Duodenal mucosa (tissue), 2 donors: ENCODE results near the gene C6orf89.
A peak's percentile ranks its signal among the peaks of the same experiment; 100 is the strongest.

Source experiments
- H3K27ac ChIP-seq: one replicate; pipeline ENCODE4 v1.7.0; 2013; ENCODE audit warnings: low read depth, low read length
- H3K27me3 ChIP-seq, 2 donors: one replicate each; pipeline ENCODE4 v1.7.0; 2013; ENCODE audit warnings: low read length in 2 of 2, control low read depth in 1 of 2; ENCODE audit not compliant: insufficient read depth in 2 of 2, control insufficient read depth in 1 of 2
- H3K36me3 ChIP-seq, 2 donors: one replicate each; pipeline ENCODE4 v1.7.0; 2013; ENCODE audit warnings: low read length in 2 of 2, control low read depth in 1 of 2; ENCODE audit not compliant: insufficient read depth in 2 of 2, control insufficient read depth in 1 of 2
- H3K4me1 ChIP-seq, 2 donors: one replicate each; pipeline ENCODE4 v1.7.0; 2013; ENCODE audit warnings: low read length in 2 of 2, control low read depth in 1 of 2; ENCODE audit not compliant: insufficient read depth in 2 of 2, control insufficient read depth in 1 of 2
- H3K4me3 ChIP-seq, 2 donors: one replicate each; pipeline ENCODE4 v1.7.0; 2013; ENCODE audit warnings: low read length in 2 of 2, low read depth in 1 of 2
- H3K9ac ChIP-seq, 2 donors: one replicate each; pipeline ENCODE4 v1.7.0; 2013; ENCODE audit warnings: low read length in 2 of 2, low read depth in 1 of 2
- H3K9me3 ChIP-seq, 2 donors: one replicate each; pipeline ENCODE4 v1.7.0; 2013; ENCODE audit warnings: low read length in 2 of 2, control low read depth in 1 of 2; ENCODE audit not compliant: control insufficient read depth in 1 of 2

Gene C6orf89

DNA sequence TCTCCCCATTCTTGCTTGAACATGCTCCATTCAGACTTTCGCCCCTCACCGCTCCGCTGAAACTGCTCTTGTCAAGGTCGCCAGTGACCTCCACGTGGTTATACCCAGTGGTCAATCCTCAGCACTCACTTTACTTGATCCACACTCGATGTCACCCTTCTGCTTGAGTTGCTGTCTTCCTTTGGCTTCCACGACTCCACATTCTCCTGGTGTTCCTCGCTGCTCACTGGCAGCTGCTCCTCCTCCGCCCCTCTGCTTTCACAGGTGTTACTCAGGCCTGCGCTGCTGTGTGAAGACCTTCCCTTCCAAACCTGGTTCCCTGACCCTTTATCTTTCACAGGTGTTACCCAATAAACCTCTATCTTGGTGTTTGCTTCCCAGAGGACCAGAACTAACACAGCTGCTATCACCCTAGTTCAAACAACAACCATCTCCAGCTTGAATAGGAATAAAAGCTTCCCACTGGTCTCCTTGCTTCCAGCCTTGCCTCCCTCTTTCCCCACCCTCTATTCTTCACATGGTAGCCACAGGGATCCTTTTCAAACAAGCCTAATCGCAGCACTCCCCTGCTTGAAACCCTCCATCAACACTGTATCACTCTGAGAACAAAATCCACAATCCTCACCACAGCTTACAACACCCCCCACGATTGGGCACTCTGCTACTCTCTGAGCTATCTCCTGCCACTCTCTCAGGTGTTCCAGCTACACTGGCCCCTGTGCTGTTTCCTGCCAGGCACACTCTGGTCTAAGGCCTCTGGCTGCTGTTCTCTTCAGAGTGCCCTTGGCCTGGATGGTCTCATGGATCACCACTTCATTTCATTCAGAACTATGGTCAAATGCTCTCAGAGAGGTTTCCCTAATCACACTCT is 21.8 kb upstream of the C6orf89 start:
- H3K4me1 ChIP-seq: no peaks in the 10 kb centered on the region
- no peak overlapping the region for H3K27ac ChIP-seq
- H3K9me3 ChIP-seq: no peaks in the 10 kb centered on the region
- peaks cover 0 to 47% of the 10 kb centered on the region in 2 donors for H3K36me3 ChIP-seq
- no peak overlapping the region for H3K9ac ChIP-seq
- no peak overlapping the region for H3K4me3 ChIP-seq
- no peaks in the 10 kb centered on the region for H3K27me3 ChIP-seq

DNA sequence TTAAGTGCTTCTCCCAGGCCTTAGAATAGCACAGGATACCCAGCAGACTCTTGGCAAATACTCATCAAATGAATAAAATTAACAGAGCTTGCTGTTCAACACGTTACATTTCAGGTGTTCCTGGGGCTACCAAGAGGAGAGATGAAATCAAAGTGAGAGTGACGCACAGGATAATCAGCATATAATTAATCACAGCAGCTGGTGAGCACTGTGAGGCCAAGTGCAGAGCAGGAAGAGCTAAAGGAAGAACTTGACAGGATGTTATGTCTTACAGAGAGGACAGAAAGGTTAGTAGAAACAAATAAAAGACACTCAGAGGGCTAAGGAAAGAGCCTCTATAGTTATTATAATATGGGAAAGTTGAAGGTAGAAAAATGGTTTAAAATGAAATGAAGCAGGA is 19.9 kb upstream of the C6orf89 start:
- Histone ChIP-seq H3K4me1 (no peaks in the 10 kb centered on the region), H3K4me3 (no peak overlapping the region), H3K9me3 (no peaks in the 10 kb centered on the region), H3K36me3 (peaks cover 0 to 58% of the 10 kb centered on the region in 2 donors), H3K27me3 (no peaks in the 10 kb centered on the region), H3K9ac (no peak overlapping the region), H3K27ac (no peak overlapping the region)

DNA sequence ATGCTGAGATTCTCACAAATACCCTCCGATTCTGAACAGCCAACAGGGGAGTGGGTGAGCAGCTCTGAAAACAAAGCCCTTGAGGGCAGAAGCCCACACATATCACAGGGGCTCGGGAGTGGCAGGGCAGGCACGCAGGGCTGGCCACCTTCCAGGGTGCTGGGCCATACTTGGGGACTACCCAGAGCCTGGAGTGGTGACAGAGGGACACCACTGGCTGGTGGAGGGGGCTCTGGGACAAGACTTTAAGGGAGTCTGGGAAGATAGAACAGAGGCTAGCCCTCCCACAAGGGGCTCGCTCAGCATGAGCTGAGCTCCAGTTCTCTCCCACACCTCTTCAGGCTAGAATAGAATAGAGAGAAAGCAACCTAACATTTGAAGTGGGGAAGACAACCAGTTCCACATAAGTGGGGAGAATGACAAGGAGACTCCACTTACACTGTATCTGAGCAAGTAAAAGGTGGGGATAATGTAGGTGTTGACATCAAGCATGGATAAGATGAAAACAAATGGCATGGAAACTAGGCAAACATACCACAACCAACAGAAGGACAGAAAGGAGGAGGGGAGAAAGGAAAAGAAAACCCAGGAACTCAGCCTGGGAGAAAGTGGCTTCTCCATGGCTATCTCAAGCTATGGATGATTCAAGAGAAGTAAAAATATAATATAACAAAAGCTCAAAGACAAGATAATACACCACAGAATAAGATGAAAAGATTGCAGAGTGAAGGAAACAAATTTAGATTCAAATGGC is 18.1 kb upstream of the C6orf89 start:
- no peak overlapping the region for H3K4me3 ChIP-seq
- H3K9ac ChIP-seq: no peak overlapping the region
- H3K27ac ChIP-seq: no peak overlapping the region
- H3K9me3 ChIP-seq: no peaks in the 10 kb centered on the region
- H3K27me3 ChIP-seq: no peaks in the 10 kb centered on the region
- peaks cover 0 to 52% of the 10 kb centered on the region in 2 donors for H3K36me3 ChIP-seq
- no peaks in the 10 kb centered on the region for H3K4me1 ChIP-seq

DNA sequence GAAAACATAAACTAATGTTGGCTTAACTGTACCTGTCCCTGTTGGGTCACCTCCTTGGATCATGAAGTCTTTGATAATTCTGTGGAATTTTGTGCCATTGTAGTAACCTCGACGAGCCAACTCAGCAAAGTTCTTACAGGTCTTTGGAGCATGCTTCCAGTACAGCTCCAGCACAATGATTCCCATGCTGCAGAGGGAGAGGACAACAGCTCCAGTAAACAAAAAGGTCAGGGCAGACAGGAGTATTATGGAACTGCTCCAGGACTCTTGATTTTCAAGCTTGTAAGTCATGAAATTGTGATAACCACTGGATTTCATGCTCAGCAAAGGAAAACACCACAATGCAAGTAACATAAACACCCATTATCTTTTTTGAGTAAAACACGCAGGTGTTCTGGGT is 14.1 kb upstream of the C6orf89 start:
- Histone ChIP-seq H3K4me1 (peaks cover 11 to 16% of the 10 kb centered on the region in 2 donors), H3K36me3 (peaks cover 0 to 26% of the 10 kb centered on the region in 2 donors), H3K9me3 (no peaks in the 10 kb centered on the region), H3K4me3 (no peak overlapping the region), H3K9ac (no peak overlapping the region), H3K27me3 (no peaks in the 10 kb centered on the region), H3K27ac (no peak overlapping the region)

DNA sequence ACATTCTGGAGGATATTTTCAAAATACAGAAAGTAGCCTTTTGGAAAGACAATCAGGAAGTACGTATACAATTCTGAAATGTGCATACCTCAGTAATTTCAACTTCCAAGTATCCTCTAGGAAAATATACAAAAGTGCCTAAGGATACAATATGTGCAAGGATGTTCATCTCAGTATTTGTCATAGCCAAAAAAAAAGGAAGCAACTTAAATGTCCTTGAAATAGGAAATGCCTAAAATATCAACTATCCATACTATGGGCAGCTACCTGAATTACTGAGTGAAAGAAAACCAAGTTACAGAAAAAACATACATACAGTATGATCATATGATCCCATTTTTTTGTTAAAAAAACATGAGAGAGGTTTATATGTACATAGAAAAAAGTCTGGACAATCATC is 12.6 kb upstream of the C6orf89 start:
- Histone ChIP-seq H3K27me3 (no peaks in the 10 kb centered on the region), H3K36me3 (peaks cover 0 to 14% of the 10 kb centered on the region in 2 donors), H3K9me3 (no peaks in the 10 kb centered on the region), H3K4me3 (no peak overlapping the region), H3K9ac (no peak overlapping the region), H3K4me1 (peaks cover 11 to 16% of the 10 kb centered on the region in 2 donors), H3K27ac (no peak overlapping the region)

DNA sequence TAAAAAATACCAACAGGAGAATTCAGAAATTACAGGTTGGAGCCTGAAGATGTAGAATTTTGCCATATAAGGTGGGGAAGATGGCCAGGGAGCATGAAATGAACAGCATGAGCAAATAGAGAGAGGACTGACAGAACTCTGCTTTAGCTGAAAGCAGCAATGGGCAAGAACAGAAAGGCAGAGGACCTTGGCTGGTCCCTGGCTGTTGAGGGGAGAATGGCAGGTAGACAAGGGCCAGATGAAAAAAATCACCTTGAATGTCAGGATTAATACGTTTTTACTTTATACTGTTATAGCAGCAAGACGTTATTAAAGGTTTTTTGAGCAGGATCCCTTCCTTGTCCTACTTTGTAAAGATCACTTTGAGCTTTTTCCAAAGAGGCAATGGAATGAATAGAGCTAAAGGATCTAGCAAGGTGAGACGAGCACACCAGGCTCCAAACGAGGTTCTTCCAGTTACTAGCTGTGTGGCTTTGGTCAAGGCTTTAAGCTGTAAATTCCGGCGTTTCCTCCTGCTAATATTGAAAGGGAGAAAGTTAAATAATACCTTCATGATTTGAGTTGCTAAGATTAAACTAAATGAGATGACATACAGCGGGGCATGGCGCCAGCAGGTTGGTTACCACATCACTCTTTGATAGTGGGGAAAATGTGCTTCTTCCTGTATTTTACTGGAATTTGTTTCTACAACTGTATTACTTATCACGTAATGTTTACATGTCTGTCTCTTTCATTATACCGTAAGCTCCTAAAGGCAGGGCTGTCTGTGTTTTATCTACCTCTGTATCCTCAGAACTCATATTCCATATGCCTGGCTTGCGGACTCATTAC is 11.9 kb upstream of the C6orf89 start:
- Histone ChIP-seq H3K9me3 (no peaks in the 10 kb centered on the region), H3K27me3 (no peaks in the 10 kb centered on the region), H3K4me1 (peaks cover 11 to 16% of the 10 kb centered on the region in 2 donors), H3K4me3 (peak overlapping the region; percentile 95 to 100), H3K9ac (peak overlapping the region; percentile 77 to 99), H3K36me3 (peaks cover 0 to 14% of the 10 kb centered on the region in 2 donors), H3K27ac (no peak overlapping the region)

DNA sequence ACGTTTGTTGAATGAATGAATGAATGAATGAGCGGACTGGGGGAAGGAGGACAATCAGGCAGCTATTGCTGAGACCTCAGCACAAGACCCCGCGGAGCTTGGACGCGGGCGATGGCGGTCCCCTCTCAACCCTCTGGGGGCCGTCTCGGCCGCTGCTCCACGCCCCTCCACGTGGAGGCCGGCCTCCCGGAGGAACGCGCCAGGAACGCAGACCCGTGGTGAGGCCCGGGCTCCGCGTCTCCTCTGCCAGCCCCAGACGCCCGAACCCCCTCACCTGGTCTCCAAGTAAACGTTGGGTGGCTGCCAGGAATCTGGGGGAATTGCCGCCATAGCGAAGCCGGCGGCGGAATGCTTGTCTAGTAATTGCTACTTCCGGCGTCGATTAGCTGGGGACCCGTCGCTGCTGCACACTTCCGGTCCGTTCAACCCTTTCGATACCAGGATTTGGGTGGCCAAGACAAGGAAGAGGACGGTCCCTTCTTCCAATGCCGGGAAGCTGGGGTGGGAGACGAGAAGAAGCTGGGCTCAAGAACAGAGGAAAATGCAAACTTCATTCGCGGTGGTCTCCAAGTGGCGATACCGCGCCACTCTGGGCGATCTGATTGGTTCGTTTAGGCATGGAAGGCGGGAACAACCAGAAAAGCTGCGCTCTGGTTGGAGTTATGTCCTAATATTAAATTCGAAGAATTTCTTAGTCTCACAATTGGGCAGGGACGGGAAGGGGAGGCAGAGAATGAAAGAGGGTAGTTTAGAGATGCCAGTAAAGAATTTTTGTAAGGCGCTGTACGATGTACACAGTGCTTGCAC is 11.1 kb upstream of the C6orf89 start, which contains the start of gene PPIL1:
Gene PPIL1, minus strand, starts transcription at position 361 of the 807 bp plus-strand sequence. Its CDS starts 31 bp downstream, at position 330.
- Histone ChIP-seq H3K27ac (peak within 1 kb of the TSS; percentile 71), H3K4me3 (peak within 1 kb of the TSS; percentile 95 to 100), H3K9me3 (no peaks in the 10 kb centered on the region), H3K9ac (peak within 1 kb of the TSS; percentile 77 to 99), H3K4me1 (peaks cover 11 to 16% of the 10 kb centered on the region in 2 donors), H3K36me3 (peaks cover 0 to 10% of the 10 kb centered on the region in 2 donors), H3K27me3 (peaks cover 0 to 5% of the 10 kb centered on the region in 2 donors)

DNA sequence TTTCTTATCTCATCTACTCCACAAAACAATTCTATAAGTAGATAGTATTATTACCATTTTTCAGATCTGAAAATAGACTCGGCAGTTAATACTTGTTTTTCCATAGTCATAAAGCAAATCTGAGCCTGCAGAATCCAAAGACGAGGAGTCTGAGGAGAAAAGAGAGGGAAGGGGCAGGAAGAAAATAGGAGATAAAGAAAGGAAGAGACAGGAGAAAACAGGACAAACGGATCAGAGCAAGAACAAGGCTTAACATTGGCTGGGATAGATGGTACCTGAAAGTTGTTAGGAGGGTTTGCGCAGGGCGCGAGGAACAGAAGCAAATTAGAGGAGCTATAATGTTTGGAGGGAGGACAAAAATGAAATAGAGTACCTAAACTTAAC is 10.5 kb upstream of the C6orf89 start:
- Histone ChIP-seq H3K4me1 (peaks cover 11 to 16% of the 10 kb centered on the region in 2 donors), H3K4me3 (peak overlapping the region; percentile 95 to 100), H3K36me3 (peaks cover 0 to 6% of the 10 kb centered on the region in 2 donors), H3K9me3 (no peaks in the 10 kb centered on the region), H3K27ac (peak overlapping the region; percentile 71), H3K27me3 (peaks cover 0 to 5% of the 10 kb centered on the region in 2 donors), H3K9ac (peak overlapping the region; percentile 77 to 99)

DNA sequence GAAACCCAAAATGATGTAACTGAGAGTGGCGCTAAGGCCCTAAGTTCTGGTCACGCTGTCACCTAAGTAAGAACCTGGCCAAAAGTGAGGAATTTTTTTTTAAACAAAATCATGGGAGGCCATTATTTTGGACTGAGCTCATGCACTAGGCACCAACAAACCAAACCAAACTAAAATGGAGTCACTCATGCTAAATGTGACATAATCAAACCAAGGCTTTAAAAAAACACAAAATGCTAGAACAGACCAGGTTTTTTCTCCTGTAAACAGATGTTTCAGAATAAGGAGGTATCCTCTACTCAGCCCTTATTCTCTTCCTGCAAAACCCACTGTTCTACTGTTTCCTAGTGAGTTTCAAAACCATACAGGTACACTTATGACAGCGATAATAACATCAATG is 1.1 kb upstream of the C6orf89 start:
- Histone ChIP-seq H3K9ac (no peak overlapping the region), H3K4me3 (no peak overlapping the region), H3K27me3 (no peaks in the 10 kb centered on the region), H3K4me1 (peaks cover 21 to 22% of the 10 kb centered on the region in 2 donors), H3K9me3 (no peaks in the 10 kb centered on the region), H3K36me3 (no peaks in the 10 kb centered on the region), H3K27ac (no peak overlapping the region)
